ENCODE measurements around the gene PDE4D.

The PDE4D gene

GRCh38 chr5:59538750-59539121 is 354.8 kb downstream of the PDE4D start:
- POLR2A ChIA-PET = no interaction called here
- TF ChIP-seq FOXA1 (IDR thresholded peaks at IDR 0.05) = no peak
- no peak for TF ChIP-seq CTBP1 (IDR thresholded peaks at IDR 0.05; ENCODE audit: borderline replicate concordance)
- no peak for TF ChIP-seq PKNOX1 (IDR thresholded peaks at IDR 0.05)
- no peak for TF ChIP-seq SUZ12 (IDR thresholded peaks at IDR 0.05)
- TF ChIP-seq FOXM1 (IDR thresholded peaks at IDR 0.05; ENCODE audit: borderline replicate concordance) = no peak
- TF ChIP-seq L3MBTL2 (conservative IDR thresholded peaks at IDR 0.05) = no peak
- no peak for TF ChIP-seq SP1 (IDR thresholded peaks at IDR 0.05)
- TF ChIP-seq BHLHE40 (IDR thresholded peaks at IDR 0.05; ENCODE audit: borderline replicate concordance) = no peak
- TF ChIP-seq ZNF384 (IDR thresholded peaks at IDR 0.05) = no peak
- TF ChIP-seq FOXK2 (IDR thresholded peaks at IDR 0.05) = no peak
- TF ChIP-seq LEF1 (IDR thresholded peaks at IDR 0.05; ENCODE audit: borderline replicate concordance) = no peak
- TF ChIP-seq NFRKB (IDR thresholded peaks at IDR 0.05) = no peak
- no peak for TF ChIP-seq HDGF (IDR thresholded peaks at IDR 0.05; ENCODE audit: borderline replicate concordance)
- TF ChIP-seq ELF4 (IDR thresholded peaks at IDR 0.05) = no peak
- TF ChIP-seq TARDBP (IDR thresholded peaks at IDR 0.05) = no peak
- TF ChIP-seq ARNT (IDR thresholded peaks at IDR 0.05) = no peak

GRCh38 chr5:59537961-59538749 is 355.4 kb downstream of the PDE4D start:
- ChIA-PET CTCF (no interaction called here), POLR2A (no interaction called here)
- no peak for DNase-seq (ENCODE audit: extremely low spot score)
- TF ChIP-seq L3MBTL2 (conservative IDR thresholded peaks at IDR 0.05) (no peak), FOXA1 (IDR thresholded peaks at IDR 0.05) (no peak), BHLHE40 (IDR thresholded peaks at IDR 0.05; ENCODE audit: borderline replicate concordance) (no peak), HDGF (IDR thresholded peaks at IDR 0.05; ENCODE audit: borderline replicate concordance) (no peak), FOXM1 (IDR thresholded peaks at IDR 0.05; ENCODE audit: borderline replicate concordance) (no peak), ELF4 (IDR thresholded peaks at IDR 0.05) (no peak), CTBP1 (IDR thresholded peaks at IDR 0.05; ENCODE audit: borderline replicate concordance) (no peak), PKNOX1 (IDR thresholded peaks at IDR 0.05) (no peak), SP1 (IDR thresholded peaks at IDR 0.05) (no peak), NFRKB (IDR thresholded peaks at IDR 0.05) (no peak), LEF1 (IDR thresholded peaks at IDR 0.05; ENCODE audit: borderline replicate concordance) (no peak), SUZ12 (IDR thresholded peaks at IDR 0.05) (no peak), ARNT (IDR thresholded peaks at IDR 0.05) (no peak), ZNF384 (IDR thresholded peaks at IDR 0.05) (no peak), TARDBP (IDR thresholded peaks at IDR 0.05) (no peak), FOXK2 (IDR thresholded peaks at IDR 0.05) (no peak)

More at GRCh38 chr5:59538750-59539121, 354.8 kb downstream of the PDE4D start:
- CTCF ChIA-PET = no interaction called here
- DNase-seq (ENCODE audit: extremely low spot score) = no peak

GRCh38 chr5:59536875-59537274 is 356.7 kb downstream of the PDE4D start:
- no peak for DNase-seq (ENCODE audit: extremely low spot score)
- ChIA-PET POLR2A (no interaction called here), CTCF (no interaction called here)
- TF ChIP-seq SUZ12 (IDR thresholded peaks at IDR 0.05) = no peak

GRCh38 chr5:59535561-59535960 is 358.0 kb downstream of the PDE4D start:
- ChIA-PET CTCF (no interaction called here), POLR2A (no interaction called here)
- DNase-seq (ENCODE audit: extremely low spot score) = no peak
- no peak for TF ChIP-seq L3MBTL2 (conservative IDR thresholded peaks at IDR 0.05)
- no peak for TF ChIP-seq FOXM1 (IDR thresholded peaks at IDR 0.05; ENCODE audit: borderline replicate concordance)
- no peak for TF ChIP-seq ELF4 (IDR thresholded peaks at IDR 0.05)
- no peak for TF ChIP-seq FOXA1 (IDR thresholded peaks at IDR 0.05)
- TF ChIP-seq ARNT (IDR thresholded peaks at IDR 0.05) = no peak
- no peak for TF ChIP-seq HDGF (IDR thresholded peaks at IDR 0.05; ENCODE audit: borderline replicate concordance)
- TF ChIP-seq NFRKB (IDR thresholded peaks at IDR 0.05) = no peak
- TF ChIP-seq SP1 (IDR thresholded peaks at IDR 0.05) = no peak
- no peak for TF ChIP-seq TARDBP (IDR thresholded peaks at IDR 0.05)
- no peak for TF ChIP-seq FOXK2 (IDR thresholded peaks at IDR 0.05)
- no peak for TF ChIP-seq SUZ12 (IDR thresholded peaks at IDR 0.05)
- TF ChIP-seq BHLHE40 (IDR thresholded peaks at IDR 0.05; ENCODE audit: borderline replicate concordance) = no peak

- no peak for TF ChIP-seq L3MBTL2 (conservative IDR thresholded peaks at IDR 0.05)
- no peak for TF ChIP-seq ZNF384 (IDR thresholded peaks at IDR 0.05)
- TF ChIP-seq LEF1 (IDR thresholded peaks at IDR 0.05; ENCODE audit: borderline replicate concordance) = no peak
- TF ChIP-seq FOXM1 (IDR thresholded peaks at IDR 0.05; ENCODE audit: borderline replicate concordance) = no peak
- no peak for TF ChIP-seq ELF4 (IDR thresholded peaks at IDR 0.05)
- TF ChIP-seq FOXK2 (IDR thresholded peaks at IDR 0.05) = no peak
- no peak for TF ChIP-seq FOXA1 (IDR thresholded peaks at IDR 0.05)
- TF ChIP-seq ARNT (IDR thresholded peaks at IDR 0.05) = no peak
- TF ChIP-seq TARDBP (IDR thresholded peaks at IDR 0.05) = no peak
- TF ChIP-seq BHLHE40 (IDR thresholded peaks at IDR 0.05; ENCODE audit: borderline replicate concordance) = no peak
- TF ChIP-seq CTBP1 (IDR thresholded peaks at IDR 0.05; ENCODE audit: borderline replicate concordance) = no peak
- TF ChIP-seq HDGF (IDR thresholded peaks at IDR 0.05; ENCODE audit: borderline replicate concordance) = no peak
- no peak for TF ChIP-seq SUZ12 (IDR thresholded peaks at IDR 0.05)
- TF ChIP-seq SP1 (IDR thresholded peaks at IDR 0.05) = no peak
- ChIA-PET CTCF (no interaction called here), POLR2A (no interaction called here)
- no peak for DNase-seq (ENCODE audit: extremely low spot score)
Measured at GRCh38 chr5:59533730-59534108, 359.8 kb downstream of the PDE4D start.

- TF ChIP-seq LEF1 (IDR thresholded peaks at IDR 0.05; ENCODE audit: borderline replicate concordance) (no peak), ZNF384 (IDR thresholded peaks at IDR 0.05) (no peak), FOXK2 (IDR thresholded peaks at IDR 0.05) (no peak), L3MBTL2 (conservative IDR thresholded peaks at IDR 0.05) (no peak)
- POLR2A ChIA-PET = no interaction called here
- CTCF ChIA-PET = no interaction called here
- no peak for DNase-seq (ENCODE audit: extremely low spot score)
Measured at GRCh38 chr5:59532979-59533729, 360.4 kb downstream of the PDE4D start.

Measured in HEK293T (cell line).